GM12872 (cell line): ENCODE measurements around the gene AFF2.

ENCODE experiments used
- CTCF ChIP-seq: IDR thresholded peaks from 3 replicates; pipeline ENCODE4 v1.5.1; 2011; ENCODE audit warnings: low read depth, mild to moderate bottlenecking, low read length, moderate library complexity; ENCODE audit not compliant: insufficient read depth

The AFF2 gene

GRCh38 chrX:149022485-149022884 lies 522.1 kb downstream of the AFF2 start:
- TF ChIP-seq CTCF = no peak

- TF ChIP-seq CTCF = no peak
Observed at GRCh38 chrX:149032449-149032848, 532.0 kb downstream of the AFF2 start.

- TF ChIP-seq CTCF = no peak
Observed at GRCh38 chrX:149036086-149036485, 535.7 kb downstream of the AFF2 start.

- no peak for TF ChIP-seq CTCF
Observed at GRCh38 chrX:149037281-149037870, 537.0 kb downstream of the AFF2 start.

- no peak for TF ChIP-seq CTCF
Observed at GRCh38 chrX:149039057-149039456, 538.6 kb downstream of the AFF2 start.

- TF ChIP-seq CTCF = no peak
Observed at GRCh38 chrX:149040873-149041535, 540.6 kb downstream of the AFF2 start.

- no peak for TF ChIP-seq CTCF
Observed at GRCh38 chrX:149043401-149043800, 543.0 kb downstream of the AFF2 start.

- TF ChIP-seq CTCF = no peak
Observed at GRCh38 chrX:149044471-149044870, 544.1 kb downstream of the AFF2 start.
